Esophagus squamous epithelium (tissue), 4 donors: ENCODE measurements around the gene ARMS2.

Experiments used
- POLR2A ChIP-seq, 4 donors: fragments of 450-650 bp; IDR thresholded peaks; one replicate each; pipeline ENCODE4 v1.6.1; 2017; ENCODE audit warnings: antibody characterized with exemption in 4 of 4, mild to moderate bottlenecking in 4 of 4, moderate library complexity in 3 of 4
- TF ChIP-seq, protein P1 (sequence below), 6 experiments: fragments of 450-650 bp in 4 of 6; fragments of 200-600 bp in 2 of 6; sonication (generic) in 2 of 6; IDR thresholded peaks; one replicate each; pipeline ENCODE4 v1.5.1; 2016 to 2019; ENCODE audit warnings: antibody characterized with exemption in 6 of 6, mild to moderate bottlenecking in 4 of 6, moderate library complexity in 4 of 6

DNA sequence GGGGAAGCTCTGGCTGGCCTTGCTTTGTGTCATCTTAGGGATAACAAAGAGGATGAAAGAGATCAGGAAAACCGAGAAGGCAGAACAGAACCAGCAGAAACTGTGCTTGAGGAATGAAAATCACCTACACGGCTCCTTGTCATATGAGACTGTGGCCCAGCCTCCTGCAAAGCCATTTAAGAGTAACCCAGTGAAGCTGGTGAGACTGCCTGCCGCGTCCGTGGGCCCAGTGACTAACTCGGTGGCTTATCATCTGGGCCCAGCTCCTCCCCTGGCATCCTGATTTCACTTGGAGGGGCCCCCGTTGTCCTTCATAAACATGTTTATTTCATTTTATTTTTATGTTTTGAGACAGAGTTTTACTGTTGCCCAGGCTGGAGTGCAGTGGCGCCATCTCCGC lies 37.6 kb downstream of the ARMS2 start:
- TF ChIP-seq, protein P1, sequence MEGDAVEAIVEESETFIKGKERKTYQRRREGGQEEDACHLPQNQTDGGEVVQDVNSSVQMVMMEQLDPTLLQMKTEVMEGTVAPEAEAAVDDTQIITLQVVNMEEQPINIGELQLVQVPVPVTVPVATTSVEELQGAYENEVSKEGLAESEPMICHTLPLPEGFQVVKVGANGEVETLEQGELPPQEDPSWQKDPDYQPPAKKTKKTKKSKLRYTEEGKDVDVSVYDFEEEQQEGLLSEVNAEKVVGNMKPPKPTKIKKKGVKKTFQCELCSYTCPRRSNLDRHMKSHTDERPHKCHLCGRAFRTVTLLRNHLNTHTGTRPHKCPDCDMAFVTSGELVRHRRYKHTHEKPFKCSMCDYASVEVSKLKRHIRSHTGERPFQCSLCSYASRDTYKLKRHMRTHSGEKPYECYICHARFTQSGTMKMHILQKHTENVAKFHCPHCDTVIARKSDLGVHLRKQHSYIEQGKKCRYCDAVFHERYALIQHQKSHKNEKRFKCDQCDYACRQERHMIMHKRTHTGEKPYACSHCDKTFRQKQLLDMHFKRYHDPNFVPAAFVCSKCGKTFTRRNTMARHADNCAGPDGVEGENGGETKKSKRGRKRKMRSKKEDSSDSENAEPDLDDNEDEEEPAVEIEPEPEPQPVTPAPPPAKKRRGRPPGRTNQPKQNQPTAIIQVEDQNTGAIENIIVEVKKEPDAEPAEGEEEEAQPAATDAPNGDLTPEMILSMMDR (IDR thresholded peaks at IDR 0.05): no peak
- no peak for TF ChIP-seq POLR2A (IDR thresholded peaks at IDR 0.05)
